Tibial artery (tissue), 4 donors: ENCODE measurements around the gene TMEM63C.

Experiments
- DNase-seq, 2 donors: peaks; one replicate each; pipeline ENCODE4 v3.0.0-alpha.2; 2019
- H3K27ac ChIP-seq, 2 donors: fragments of 200-600 bp; sonication (generic) in 1 of 2; 1 replicate in 1 of 2; 2 replicates in 1 of 2; pipeline ENCODE4 v1.5.1; 2018 to 2019; ENCODE audit warnings: mild to moderate bottlenecking in 1 of 2
- H3K27me3 ChIP-seq, 2 donors: fragments of 200-600 bp; sonication (generic) in 1 of 2; one replicate each; pipeline versions ENCODE4 v1.5.1 to v1.6.0; 2016 to 2019
- H3K36me3 ChIP-seq, 3 donors: fragments of 200-600 bp; sonication (generic) in 2 of 3; one replicate each; pipeline ENCODE4 v1.5.1; 2016 to 2019; ENCODE audit warnings: mild to moderate bottlenecking in 2 of 3
- H3K4me1 ChIP-seq, 4 donors: fragments of 200-600 bp; sonication (generic) in 2 of 4; 1 replicate in 3 of 4; 2 replicates in 1 of 4; pipeline ENCODE4 v1.5.1; 2016 to 2019
- H3K4me3 ChIP-seq, 2 donors: fragments of 200-600 bp; sonication (generic) in 1 of 2; 1 replicate in 1 of 2; 2 replicates in 1 of 2; pipeline ENCODE4 v1.5.1; 2018 to 2019; ENCODE audit warnings: mild to moderate bottlenecking in 2 of 2
- H3K9me3 ChIP-seq, 3 donors: fragments of 200-600 bp; sonication (generic) in 1 of 3; one replicate each; pipeline ENCODE4 v1.5.1; 2016 to 2019
- intact Hi-C: fragments of 100-400 bp; cut with DNase I; formaldehyde crosslinking; loops from one replicate; pipeline ENCODE4 v1.15.0; 2023; ENCODE audit warnings: low total_unique reads
- TF ChIP-seq, protein P1 (sequence below), 2 experiments: fragments of 200-600 bp in 1 of 2; fragments of 450-650 bp in 1 of 2; IDR thresholded peaks; one replicate each; pipeline ENCODE4 v1.5.1; 2017 to 2019; ENCODE audit warnings: antibody characterized with exemption in 2 of 2, mild to moderate bottlenecking in 1 of 2, moderate library complexity in 1 of 2

The TMEM63C gene

DNA sequence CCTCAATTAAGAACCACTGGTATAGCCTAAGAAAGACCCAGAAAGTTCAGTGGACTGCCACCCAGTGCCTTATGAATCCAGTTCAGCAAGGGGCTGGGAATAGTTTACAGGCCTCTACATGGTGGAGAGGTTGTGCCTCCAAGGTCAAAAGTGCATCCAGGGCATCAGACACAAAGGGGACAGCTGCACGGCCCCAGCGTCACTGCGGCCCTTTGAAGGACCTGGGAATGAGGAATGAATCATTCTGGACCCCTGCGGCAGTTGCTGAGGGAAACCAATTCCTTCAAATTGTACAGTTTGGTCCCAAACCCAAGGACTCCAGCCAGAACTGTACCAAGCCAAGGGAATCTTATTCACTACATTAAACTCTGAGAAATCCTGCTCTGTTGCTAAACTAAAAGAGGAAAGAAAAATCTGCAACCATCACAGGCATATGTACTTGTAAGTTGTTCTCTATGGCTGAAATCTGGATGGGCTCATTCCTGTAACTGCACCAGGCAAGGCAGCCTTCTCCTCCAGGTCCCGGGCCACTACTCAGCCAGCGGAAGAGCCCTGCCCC is 100.3 kb downstream of the TMEM63C start:
- TF ChIP-seq, protein P1, sequence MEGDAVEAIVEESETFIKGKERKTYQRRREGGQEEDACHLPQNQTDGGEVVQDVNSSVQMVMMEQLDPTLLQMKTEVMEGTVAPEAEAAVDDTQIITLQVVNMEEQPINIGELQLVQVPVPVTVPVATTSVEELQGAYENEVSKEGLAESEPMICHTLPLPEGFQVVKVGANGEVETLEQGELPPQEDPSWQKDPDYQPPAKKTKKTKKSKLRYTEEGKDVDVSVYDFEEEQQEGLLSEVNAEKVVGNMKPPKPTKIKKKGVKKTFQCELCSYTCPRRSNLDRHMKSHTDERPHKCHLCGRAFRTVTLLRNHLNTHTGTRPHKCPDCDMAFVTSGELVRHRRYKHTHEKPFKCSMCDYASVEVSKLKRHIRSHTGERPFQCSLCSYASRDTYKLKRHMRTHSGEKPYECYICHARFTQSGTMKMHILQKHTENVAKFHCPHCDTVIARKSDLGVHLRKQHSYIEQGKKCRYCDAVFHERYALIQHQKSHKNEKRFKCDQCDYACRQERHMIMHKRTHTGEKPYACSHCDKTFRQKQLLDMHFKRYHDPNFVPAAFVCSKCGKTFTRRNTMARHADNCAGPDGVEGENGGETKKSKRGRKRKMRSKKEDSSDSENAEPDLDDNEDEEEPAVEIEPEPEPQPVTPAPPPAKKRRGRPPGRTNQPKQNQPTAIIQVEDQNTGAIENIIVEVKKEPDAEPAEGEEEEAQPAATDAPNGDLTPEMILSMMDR (IDR thresholded peaks at IDR 0.05), result no peak
- H3K27me3 ChIP-seq, result no peaks in the 10 kb centered on the region
- H3K4me1 ChIP-seq, result no peaks in the 10 kb centered on the region
- no peak for DNase-seq
- H3K4me3 ChIP-seq, result no peak overlapping the region
- H3K36me3 ChIP-seq, result peaks cover 88 to 100% (median 91%) of the 10 kb centered on the region in 3 donors
- no peak overlapping the region for H3K27ac ChIP-seq
- H3K9me3 ChIP-seq, result no peaks in the 10 kb centered on the region
- intact Hi-C loops, result no loop called here

GRCh38 chr14:77284066-77284465 is 102.5 kb downstream of the TMEM63C start:
- peak in 1 of 2 donors; percentile 37 for DNase-seq
- TF ChIP-seq, protein P1 (IDR thresholded peaks at IDR 0.05), result no peak
- Histone ChIP-seq H3K4me3 (no peak overlapping the region), H3K36me3 (peaks cover 70 to 99% (median 85%) of the 10 kb centered on the region in 3 donors), H3K27me3 (no peaks in the 10 kb centered on the region), H3K4me1 (no peaks in the 10 kb centered on the region), H3K9me3 (no peaks in the 10 kb centered on the region), H3K27ac (no peak overlapping the region)
- intact Hi-C loops, result no loop called here

GRCh38 chr14:77284466-77284865 is 102.9 kb downstream of the TMEM63C start:
- TF ChIP-seq, protein P1 (IDR thresholded peaks at IDR 0.05), result no peak
- Histone ChIP-seq H3K4me3 (no peak overlapping the region), H3K27me3 (no peaks in the 10 kb centered on the region), H3K27ac (no peak overlapping the region), H3K36me3 (peaks cover 66 to 99% (median 85%) of the 10 kb centered on the region in 3 donors), H3K4me1 (no peaks in the 10 kb centered on the region), H3K9me3 (no peaks in the 10 kb centered on the region)
- DNase-seq, result peak in 1 of 2 donors; percentile 32
- intact Hi-C loops, result no loop called here

- Histone ChIP-seq H3K27me3 (no peaks in the 10 kb centered on the region), H3K27ac (no peak overlapping the region), H3K36me3 (peaks cover 52 to 97% (median 85%) of the 10 kb centered on the region in 3 donors), H3K4me1 (no peaks in the 10 kb centered on the region), H3K4me3 (no peak overlapping the region), H3K9me3 (no peaks in the 10 kb centered on the region)
- intact Hi-C loops, result no loop called here
- no peak for DNase-seq
- TF ChIP-seq, protein P1 (IDR thresholded peaks at IDR 0.05), result no peak
Observed at GRCh38 chr14:77286576-77286975, 105.0 kb downstream of the TMEM63C start.

- Histone ChIP-seq H3K4me3 (no peak overlapping the region), H3K9me3 (no peaks in the 10 kb centered on the region), H3K27me3 (no peaks in the 10 kb centered on the region), H3K4me1 (no peaks in the 10 kb centered on the region), H3K36me3 (peaks cover 20 to 88% (median 80%) of the 10 kb centered on the region in 3 donors), H3K27ac (no peak overlapping the region)
- DNase-seq, result no peak
- intact Hi-C loops, result no loop called here
- TF ChIP-seq, protein P1 (IDR thresholded peaks at IDR 0.05), result no peak
Observed at GRCh38 chr14:77290705-77291104, 109.1 kb downstream of the TMEM63C start.
